HG02943 (cell line): ENCODE results near the gene DUSP6.
"Not testable (repeated sequence)": the region's sequence is repeated elsewhere in the genome, so short reads cannot be mapped to it uniquely, and the experiment has no call there.

Experiments used
- ATAC-seq: cut with Tn5 transposase; IDR thresholded peaks from one replicate; pipeline ENCODE4 v1.9.1; 2021; ENCODE audit warnings: mild to moderate bottlenecking, low read depth, moderate library complexity; ENCODE audit not compliant: unreplicated experiment

DUSP6 gene

GRCh38 chr12:89353188-89353822, 1.0 kb upstream of the DUSP6 start:
- ATAC-seq: no peak

GRCh38 chr12:89352242-89352491, 134 bp downstream of the DUSP6 start:
- ATAC-seq: no peak

GRCh38 chr12:89351489-89352241, 636 bp downstream of the DUSP6 start:
- no peak for ATAC-seq

GRCh38 chr12:89350630-89351488, 1.4 kb downstream of the DUSP6 start:
- no peak for ATAC-seq

- ATAC-seq: no peak
These were observed 2.1 kb downstream of the DUSP6 start for GRCh38 chr12:89350260-89350629.

GRCh38 chr12:89349814-89350213, 2.5 kb downstream of the DUSP6 start:
- ATAC-seq: no peak

- no peak for ATAC-seq
These were observed 3.2 kb downstream of the DUSP6 start for GRCh38 chr12:89348894-89349699.

GRCh38 chr12:89347325-89347829, 4.9 kb downstream of the DUSP6 start:
- ATAC-seq: no peak

GRCh38 chr12:89346741-89347324, 5.5 kb downstream of the DUSP6 start:
- ATAC-seq: peak; percentile 1

GRCh38 chr12:89345830-89346740, 6.2 kb downstream of the DUSP6 start:
- peak; percentile 98 for ATAC-seq

GRCh38 chr12:89345376-89345775, 6.9 kb downstream of the DUSP6 start:
- ATAC-seq: no peak

GRCh38 chr12:89344862-89345202, 7.5 kb downstream of the DUSP6 start:
- ATAC-seq: no peak

- no peak for ATAC-seq
These were observed 8.0 kb downstream of the DUSP6 start for GRCh38 chr12:89344043-89344861.

- ATAC-seq: no peak
These were observed 9.2 kb downstream of the DUSP6 start for GRCh38 chr12:89343127-89343526.

GRCh38 chr12:89340861-89341260, 11.4 kb downstream of the DUSP6 start:
- ATAC-seq: no peak

GRCh38 chr12:89339526-89339925, 12.8 kb downstream of the DUSP6 start:
- no peak for ATAC-seq

- not testable (repeated sequence) for ATAC-seq
These were observed 15.2 kb downstream of the DUSP6 start for GRCh38 chr12:89337136-89337535.

- no peak for ATAC-seq
These were observed 16.7 kb downstream of the DUSP6 start for GRCh38 chr12:89335452-89336244.
